HTR-8/SVneo (cell line): ENCODE data around the gene CORO2A.
A peak's percentile ranks its signal among the peaks of the same experiment; 100 is the strongest.
"Not testable (repeated sequence)": the region's sequence is repeated elsewhere in the genome, so short reads cannot be mapped to it uniquely, and the experiment has no call there.

Source experiments
- DNase-seq: peaks from one replicate; pipeline ENCODE4 v3.0.0; 2011; ENCODE audit warnings: low spot score, mixed read lengths; ENCODE audit not compliant: insufficient read length
- FAIRE-seq: peaks from 2 replicates; lab custom pipeline; 2011; peaks lifted over from hg19 to GRCh38; lab: Jason Lieb, UNC

The CORO2A gene

DNA sequence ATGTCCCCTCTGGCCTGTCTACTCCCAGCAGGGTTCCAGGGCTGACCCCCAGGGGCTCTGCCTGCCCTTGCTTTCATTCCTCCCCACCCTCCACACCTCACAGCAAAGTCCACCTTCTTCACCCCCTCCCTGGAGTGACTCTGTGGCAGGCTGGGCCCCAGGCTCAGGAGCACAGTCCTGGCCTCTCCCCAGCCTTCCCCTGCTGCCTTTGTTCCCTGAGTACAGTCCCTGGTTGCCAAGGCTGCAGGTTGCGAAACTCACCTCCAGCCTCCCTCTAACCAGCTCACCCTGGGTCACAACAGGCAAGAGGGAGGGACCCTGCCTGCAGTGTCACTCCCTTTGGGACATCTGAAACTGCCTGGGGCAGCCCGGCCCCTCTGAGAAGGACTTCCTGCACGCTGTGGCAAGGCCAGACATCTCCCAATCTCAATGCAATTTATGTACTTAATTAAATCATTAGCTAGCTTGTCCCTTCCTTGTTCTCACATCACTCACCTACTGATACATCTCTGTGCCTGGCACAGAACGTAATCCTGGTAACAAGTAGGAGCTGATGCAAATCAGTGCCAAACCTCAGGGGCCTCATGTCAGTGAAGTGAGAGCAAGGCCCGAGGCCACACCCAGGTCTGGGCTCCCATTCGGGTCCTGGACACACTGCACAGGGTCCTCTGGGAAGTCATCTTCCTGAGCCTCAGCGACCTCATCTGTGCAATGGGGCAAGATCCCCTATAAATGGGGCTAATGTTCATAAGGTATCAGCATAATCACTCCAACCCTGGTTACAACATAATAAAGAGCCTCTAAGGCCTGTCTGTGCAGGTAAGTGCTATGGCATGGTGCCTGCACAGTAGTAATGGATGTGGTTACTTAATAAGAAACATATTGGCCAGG lies 46.1 kb downstream of the CORO2A start:
- FAIRE-seq (no peak), DNase-seq (peak; percentile 67)

- no peak for DNase-seq
- FAIRE-seq = no peak
These were observed 47.8 kb downstream of the CORO2A start for GRCh38 chr9:98144631-98145030.

GRCh38 chr9:98144076-98144475 lies 48.4 kb downstream of the CORO2A start:
- no peak for DNase-seq
- no peak for FAIRE-seq

- DNase-seq = no peak
- FAIRE-seq = no peak
These were observed 49.4 kb downstream of the CORO2A start for GRCh38 chr9:98142925-98143481.

GRCh38 chr9:98142182-98142907 lies 50.1 kb downstream of the CORO2A start:
- DNase-seq = no peak

GRCh38 chr9:98140503-98140902 lies 51.9 kb downstream of the CORO2A start:
- FAIRE-seq = no peak
- no peak for DNase-seq

More at GRCh38 chr9:98142182-98142907, 50.1 kb downstream of the CORO2A start:
- FAIRE-seq = no peak

- FAIRE-seq (no peak), DNase-seq (no peak)
These were observed 55.9 kb downstream of the CORO2A start for GRCh38 chr9:98136489-98136888.

GRCh38 chr9:98135938-98136337 lies 56.5 kb downstream of the CORO2A start:
- DNase-seq (no peak), FAIRE-seq (no peak)

- no peak for DNase-seq
- no peak for FAIRE-seq
These were observed 56.9 kb downstream of the CORO2A start for GRCh38 chr9:98135558-98135934.

GRCh38 chr9:98134702-98135557 lies 57.5 kb downstream of the CORO2A start:
- DNase-seq (no peak), FAIRE-seq (no peak)

GRCh38 chr9:98132806-98133631 lies 59.4 kb downstream of the CORO2A start:
- no peak for DNase-seq
- FAIRE-seq = no peak

GRCh38 chr9:98132158-98132557 lies 60.3 kb downstream of the CORO2A start:
- no peak for FAIRE-seq
- no peak for DNase-seq

DNA sequence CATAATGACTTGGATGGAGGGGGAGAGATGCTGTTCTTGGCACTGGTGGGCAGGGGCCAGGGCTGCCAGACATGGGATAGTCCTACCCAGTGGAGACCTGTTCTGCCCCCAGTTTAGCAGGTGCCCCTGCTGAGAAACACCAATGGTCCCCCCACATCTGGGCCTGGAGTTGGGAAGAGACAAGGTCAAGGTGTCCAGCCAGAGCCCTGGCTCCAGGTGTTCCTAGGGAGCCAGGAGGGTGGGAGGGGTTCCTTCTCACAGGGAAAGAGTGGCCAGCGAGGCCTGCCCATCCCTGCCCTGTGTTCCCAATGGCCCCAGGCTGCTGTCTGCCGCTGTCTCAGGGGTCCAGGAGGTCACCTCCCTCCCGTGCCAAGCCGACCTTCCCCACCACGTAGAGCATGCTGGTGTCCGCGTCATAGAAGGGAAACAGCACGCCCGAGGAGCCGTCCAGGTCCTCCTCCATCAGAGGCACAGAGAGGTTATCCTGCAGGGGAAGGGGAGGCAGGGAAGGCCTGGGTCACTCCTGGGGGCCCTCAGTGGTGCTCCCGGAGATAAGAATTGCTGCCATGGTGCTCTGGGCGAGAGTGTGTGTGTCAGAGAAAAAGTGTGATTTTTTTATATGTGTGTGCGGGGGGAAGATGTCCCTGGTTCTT lies 61.7 kb downstream of the CORO2A start:
- DNase-seq (no peak), FAIRE-seq (no peak)

DNA sequence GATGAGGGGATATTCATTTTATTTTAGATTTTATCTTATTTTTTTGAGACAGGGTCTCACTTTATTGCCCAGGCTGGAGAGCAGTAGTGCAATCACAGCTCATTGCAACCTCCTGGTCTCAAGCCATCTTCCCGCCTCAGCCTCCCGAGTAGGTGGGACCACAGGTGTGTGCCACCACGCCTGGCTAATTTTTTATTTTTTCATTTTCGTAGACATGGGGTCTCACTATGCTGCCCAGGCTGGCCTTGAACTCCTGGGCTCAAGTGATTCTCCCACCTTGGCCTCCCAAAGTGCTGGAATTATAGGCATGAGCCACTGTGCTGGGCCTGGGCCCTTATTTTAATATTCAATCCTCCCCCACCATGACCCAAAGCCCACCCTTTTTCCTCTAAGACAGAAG lies 62.4 kb downstream of the CORO2A start:
- not testable (repeated sequence) for DNase-seq, FAIRE-seq

- no peak for DNase-seq
- no peak for FAIRE-seq
These were observed 63.0 kb downstream of the CORO2A start for GRCh38 chr9:98129451-98129881.

DNA sequence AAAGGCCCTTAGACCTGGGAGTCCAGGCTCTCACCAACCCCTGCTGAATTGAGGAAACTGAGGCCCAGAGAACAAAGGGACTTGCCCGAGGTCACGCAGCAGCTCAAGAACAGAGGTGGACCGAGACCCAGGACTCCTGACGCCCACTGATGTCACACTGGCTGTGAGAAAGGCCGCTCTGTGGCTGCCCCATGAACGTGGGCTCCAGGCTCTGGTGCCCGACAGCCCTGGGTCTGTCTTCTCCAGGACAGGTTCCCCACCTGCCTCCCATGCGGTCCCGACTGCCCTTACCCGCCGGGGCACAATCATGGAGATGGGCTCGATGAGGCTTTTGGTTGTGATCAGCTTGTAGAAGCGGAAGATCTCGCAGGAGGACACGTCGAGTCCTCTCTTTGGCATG lies 64.1 kb downstream of the CORO2A start:
- FAIRE-seq = no peak
- DNase-seq = no peak

DNA sequence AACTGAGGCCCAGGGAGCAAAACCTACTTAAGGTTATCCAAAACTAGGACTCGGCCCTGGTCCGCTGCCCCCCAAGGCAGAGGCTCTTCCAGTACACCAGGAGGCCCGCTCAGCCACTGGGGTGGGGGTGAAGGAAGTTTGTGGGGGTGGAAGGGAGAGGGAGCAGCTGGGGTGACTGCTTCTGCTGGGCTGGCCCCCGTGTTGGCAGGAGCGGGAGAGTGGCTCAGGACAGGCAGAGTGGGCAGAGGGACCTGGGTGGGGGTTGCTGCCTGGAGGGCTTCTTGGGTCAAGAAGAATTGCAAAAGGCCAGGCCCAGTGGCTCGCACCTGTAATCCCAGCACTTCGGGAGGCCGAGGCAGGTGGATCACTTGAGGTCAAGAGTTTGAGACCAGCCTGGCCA lies 65.2 kb downstream of the CORO2A start:
- DNase-seq (no peak), FAIRE-seq (no peak)

DNA sequence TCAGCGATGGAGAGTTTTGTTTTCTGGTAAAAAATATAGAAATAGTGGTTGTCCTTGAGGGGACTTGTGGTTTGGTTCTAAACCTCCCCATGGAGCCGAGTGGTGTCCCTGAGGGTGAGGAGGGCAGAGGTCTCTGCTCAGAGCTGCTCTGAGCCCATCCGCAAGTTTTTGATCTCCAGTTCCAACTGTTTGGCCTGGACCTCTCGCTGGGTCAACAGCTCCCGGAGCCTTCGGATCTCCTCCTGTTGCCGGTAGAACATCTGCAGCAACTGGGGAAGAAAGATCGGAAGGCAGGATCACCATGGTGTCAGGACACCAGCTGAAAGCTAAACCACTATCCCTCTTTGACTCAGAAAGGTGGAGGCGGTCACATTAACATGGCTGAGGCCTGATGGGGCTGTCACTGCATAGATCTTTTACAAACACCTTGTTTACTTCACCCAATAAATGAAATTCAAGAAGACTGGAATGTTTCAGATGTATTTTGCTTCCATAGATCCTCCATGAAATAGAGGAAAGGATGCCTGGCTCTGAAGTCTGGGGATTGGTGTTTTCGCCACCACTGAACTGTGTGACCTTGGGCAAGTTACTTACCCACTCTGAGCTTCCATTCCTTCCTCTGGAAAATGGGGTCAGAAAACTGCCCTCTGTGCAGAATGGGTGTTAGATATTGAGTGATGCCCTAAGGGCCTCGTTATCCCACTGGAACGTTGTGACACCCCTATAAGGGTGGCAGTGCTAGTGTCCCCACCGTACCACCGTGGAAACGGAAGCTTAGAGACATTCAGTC lies 67.6 kb downstream of the CORO2A start:
- FAIRE-seq (no peak), DNase-seq (no peak)
